Fibroblast of villous mesenchyme (primary cell): ENCODE measurements around the gene ZNF469. TPM values are rescaled to one million over a fixed set of nuclear protein-coding genes. Genes with fewer than 3 reads are reported as not detected.

Experiments
- DNase-seq: peaks from one replicate; pipeline ENCODE4 v3.0.0-alpha.2; 2010; ENCODE audit warnings: low read depth
- H3K4me3 ChIP-seq: 2 replicates; pipeline ENCODE4 v1.5.1; 2011; ENCODE audit warnings: low read depth, mild to moderate bottlenecking, low read length
- CTCF ChIP-seq: IDR thresholded peaks from 2 replicates; pipeline ENCODE4 v1.5.1; 2012; ENCODE audit warnings: low read depth, mild to moderate bottlenecking, low read length; ENCODE audit not compliant: insufficient read depth
- total RNA-seq: library from RNA; depleted of rRNA; stranded (reverse); fragments of >200 nt; gene quantifications from 2 replicates; pipeline ENCODE4 v1.2.3, GENCODE V29; 2012

The ZNF469 gene
- total RNA-seq, 1 donor = 6.0 TPM

DNA sequence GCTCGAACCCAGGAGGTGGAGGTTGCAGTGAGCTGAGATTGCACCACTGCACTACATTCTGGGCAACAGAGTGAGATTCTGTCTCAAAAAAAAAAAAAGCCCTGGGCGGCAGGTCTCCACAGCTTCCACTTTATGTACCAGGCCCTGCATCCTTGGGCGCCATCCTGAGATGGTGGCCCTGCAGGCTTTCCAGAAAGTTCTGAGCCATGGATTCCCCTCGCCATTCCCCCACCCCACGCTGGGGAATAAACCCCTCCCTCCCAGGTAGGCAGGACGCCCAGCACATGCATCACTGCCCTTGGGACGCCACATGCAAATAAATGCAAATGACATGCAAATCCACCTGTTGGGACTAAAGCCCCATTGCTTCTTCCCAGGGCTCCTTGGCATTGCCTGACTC lies 13.8 kb upstream of the ZNF469 start:
- no peak for DNase-seq
- no peak for TF ChIP-seq CTCF
- no peak overlapping the region for H3K4me3 ChIP-seq

DNA sequence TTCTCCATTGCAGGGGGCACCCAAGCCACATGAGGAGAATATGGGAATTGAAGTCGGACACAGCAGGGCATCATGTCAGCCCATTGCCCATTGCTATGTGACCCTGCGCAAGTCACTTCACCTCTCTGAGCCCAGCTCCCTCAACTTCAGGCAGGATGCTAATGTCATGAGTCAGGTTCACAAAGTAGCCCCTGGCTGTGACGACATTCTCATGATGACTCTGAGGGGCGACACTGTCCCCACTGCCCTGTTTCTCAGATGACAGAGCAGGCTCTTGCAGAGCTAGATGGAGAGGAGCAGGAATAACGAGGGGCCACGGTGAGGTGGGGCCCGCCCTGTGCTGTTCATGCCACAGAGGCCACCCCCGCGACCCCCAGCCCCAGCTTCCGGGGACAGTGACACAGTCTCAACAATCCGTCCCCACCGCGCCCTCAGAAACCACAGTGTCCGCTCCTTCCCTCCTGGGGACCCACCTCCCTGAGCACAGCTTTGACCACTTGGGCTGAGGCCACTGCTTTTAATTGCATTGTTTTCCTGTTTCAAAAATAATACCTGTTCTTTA lies 13.2 kb upstream of the ZNF469 start:
- no peak for DNase-seq
- no peak overlapping the region for H3K4me3 ChIP-seq
- no peak for TF ChIP-seq CTCF

- DNase-seq = no peak
- TF ChIP-seq CTCF = no peak
- H3K4me3 ChIP-seq = no peak overlapping the region
These were observed 12.4 kb upstream of the ZNF469 start for GRCh38 chr16:88370365-88370764.

- H3K4me3 ChIP-seq = no peak overlapping the region
- DNase-seq = no peak
- TF ChIP-seq CTCF = no peak
These were observed 10.2 kb upstream of the ZNF469 start for GRCh38 chr16:88372522-88372921.

- no peak overlapping the region for H3K4me3 ChIP-seq
- no peak for DNase-seq
- no peak for TF ChIP-seq CTCF
These were observed 9.5 kb upstream of the ZNF469 start for GRCh38 chr16:88373211-88373610.

GRCh38 chr16:88373927-88374492 lies 8.7 kb upstream of the ZNF469 start:
- no peak for TF ChIP-seq CTCF
- H3K4me3 ChIP-seq = no peak overlapping the region
- DNase-seq = no peak

DNA sequence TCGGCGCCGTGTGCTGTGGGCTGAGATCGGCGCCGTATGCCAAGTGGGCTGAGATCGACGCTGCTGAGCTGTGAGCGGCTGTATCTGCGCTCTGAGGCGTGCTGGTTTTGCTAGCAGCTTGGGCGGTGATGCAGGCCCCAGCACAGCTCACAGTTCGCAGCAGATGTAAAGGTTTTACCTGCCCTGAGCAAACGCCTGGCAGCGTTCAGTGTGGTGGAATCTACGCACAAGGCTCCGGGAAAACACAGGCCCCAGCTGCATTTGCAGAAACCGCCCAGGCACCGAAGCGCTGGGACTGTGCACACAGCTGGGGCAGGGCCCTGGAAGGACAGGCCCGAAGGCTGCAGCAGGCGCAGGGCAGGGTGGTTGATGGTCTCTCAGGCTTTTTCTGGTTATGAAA lies 8.0 kb upstream of the ZNF469 start:
- no peak for DNase-seq
- TF ChIP-seq CTCF = no peak

More for the DNA sequence above, 8.0 kb upstream of the ZNF469 start:
- no peak overlapping the region for H3K4me3 ChIP-seq
